CD4-positive, alpha-beta T cell (primary cell): Measurements from ENCODE around the gene PRX. TPM values are rescaled to one million over a fixed set of nuclear protein-coding genes. Genes with fewer than 3 reads are reported as not detected.

Experiments
- ATAC-seq: fragments of 200-7000 bp; cut with Tn5 transposase; one replicate; pipeline ENCODE4 v1.10.0; 2022; ENCODE audit warnings: mild to moderate bottlenecking; ENCODE audit not compliant: poor library complexity
- CTCF ChIA-PET: fragments of 350-600 bp; sonication (Branson Sonifier 250); formaldehyde crosslinking; loops from one replicate; lab custom pipeline; 2021; ENCODE audit warnings: antibody characterized with exemption, inconsistent platforms; lab: Charles Lee
- POLR2A ChIA-PET: fragments of 350-600 bp; sonication (Branson Sonifier 250); formaldehyde crosslinking; loops from one replicate; lab custom pipeline; 2021; ENCODE audit warnings: antibody characterized with exemption, inconsistent platforms; lab: Charles Lee
- DNase-seq, 14 experiments: peaks; one replicate each; pipeline ENCODE4 v3.0.0-alpha.2; 2013 to 2020; ENCODE audit warnings: mixed read lengths in 2 of 14
- H3K27ac ChIP-seq, 2 donors: one replicate each; pipeline versions ENCODE4 v1.5.1 to v1.7.0; 2013; ENCODE audit warnings: low read length in 2 of 2, low read depth in 1 of 2, mild to moderate bottlenecking in 1 of 2
- H3K27me3 ChIP-seq, 2 experiments: 1 replicate in 1 of 2; 2 replicates in 1 of 2; pipeline versions ENCODE4 v1.6.1 to v1.7.0; 2013; ENCODE audit warnings: low read length in 2 of 2, control low read depth in 1 of 2, mild to moderate bottlenecking in 1 of 2, moderate library complexity in 1 of 2; ENCODE audit not compliant: insufficient read depth in 2 of 2, control insufficient read depth in 1 of 2
- H3K36me3 ChIP-seq: one replicate; pipeline ENCODE4 v1.6.1; 2013; ENCODE audit warnings: low read length, control low read depth; ENCODE audit not compliant: insufficient read depth
- H3K4me1 ChIP-seq: one replicate; pipeline ENCODE4 v1.6.1; 2013; ENCODE audit warnings: low read length, control low read depth; ENCODE audit not compliant: insufficient read depth
- H3K4me3 ChIP-seq: one replicate; pipeline ENCODE4 v1.5.1; 2013; ENCODE audit warnings: mild to moderate bottlenecking, low read length, moderate library complexity
- H3K9me3 ChIP-seq, 2 experiments: 1 replicate in 1 of 2; 2 replicates in 1 of 2; pipeline versions ENCODE4 v1.6.1 to v1.7.0; 2013; ENCODE audit warnings: low read length in 2 of 2, mild to moderate bottlenecking in 2 of 2, control low read depth in 1 of 2, moderate library complexity in 1 of 2; ENCODE audit not compliant: control insufficient read depth in 1 of 2, insufficient read depth in 1 of 2
- H3K27ac Mint-ChIP-seq: one replicate; pipeline ENCODE4 v1.8.0; 2020; ENCODE audit warnings: mixed read lengths
- H3K27me3 Mint-ChIP-seq: one replicate; pipeline ENCODE4 v1.8.0; 2021; ENCODE audit warnings: mixed read lengths
- H3K36me3 Mint-ChIP-seq: one replicate; pipeline ENCODE4 v1.8.0; 2021; ENCODE audit warnings: low read depth, mixed read lengths
- H3K4me1 Mint-ChIP-seq: one replicate; pipeline ENCODE4 v1.8.0; 2021; ENCODE audit warnings: low read depth, mixed read lengths
- H3K4me3 Mint-ChIP-seq: one replicate; pipeline ENCODE4 v1.8.0; 2020; ENCODE audit warnings: mild to moderate bottlenecking, mixed read lengths
- H3K9me3 Mint-ChIP-seq: one replicate; pipeline ENCODE4 v1.8.0; 2020; ENCODE audit warnings: mixed read lengths
- intact Hi-C, 2 experiments: fragments of 100-400 bp; cut with DNase I in 1 of 2; cut with micrococcal nuclease in 1 of 2; formaldehyde crosslinking; loops; one replicate each; pipeline versions ENCODE4 v1.15.1 to v1.9.0; 2023 to 2025; cut with DNase I, micrococcal nuclease
- total RNA-seq, 174 experiments: library from RNA in 2 of 174; stranded (reverse) in 2 of 174; gene quantifications; one replicate each; pipeline ENCODE4 v1.2.3 and lab custom pipeline; 2021 to 2026
- TF ChIP-seq, protein P1 (sequence below): fragments of 200-600 bp; IDR thresholded peaks from one replicate; pipeline ENCODE4 v1.8.0; 2022; ENCODE audit warnings: antibody characterized with exemption, mild to moderate bottlenecking

PRX gene
- total RNA-seq, 2 experiments from 2014 or later = 1.5 TPM

- no peaks in the 10 kb centered on the region for H3K9me3 Mint-ChIP-seq
- H3K27ac Mint-ChIP-seq = no peak overlapping the region
- no peaks in the 10 kb centered on the region for H3K27me3 Mint-ChIP-seq
- H3K4me1 Mint-ChIP-seq = peaks cover 9% of the 10 kb centered on the region
- H3K4me3 Mint-ChIP-seq = no peak overlapping the region
- ATAC-seq = no peak
- CTCF ChIA-PET = no interaction called here
- Histone ChIP-seq H3K9me3 (no peaks in the 10 kb centered on the region), H3K4me3 (no peak overlapping the region), H3K27ac (no peak overlapping the region), H3K36me3 (peaks cover 22% of the 10 kb centered on the region), H3K4me1 (peaks cover 4% of the 10 kb centered on the region), H3K27me3 (no peaks in the 10 kb centered on the region)
- TF ChIP-seq, protein P1, sequence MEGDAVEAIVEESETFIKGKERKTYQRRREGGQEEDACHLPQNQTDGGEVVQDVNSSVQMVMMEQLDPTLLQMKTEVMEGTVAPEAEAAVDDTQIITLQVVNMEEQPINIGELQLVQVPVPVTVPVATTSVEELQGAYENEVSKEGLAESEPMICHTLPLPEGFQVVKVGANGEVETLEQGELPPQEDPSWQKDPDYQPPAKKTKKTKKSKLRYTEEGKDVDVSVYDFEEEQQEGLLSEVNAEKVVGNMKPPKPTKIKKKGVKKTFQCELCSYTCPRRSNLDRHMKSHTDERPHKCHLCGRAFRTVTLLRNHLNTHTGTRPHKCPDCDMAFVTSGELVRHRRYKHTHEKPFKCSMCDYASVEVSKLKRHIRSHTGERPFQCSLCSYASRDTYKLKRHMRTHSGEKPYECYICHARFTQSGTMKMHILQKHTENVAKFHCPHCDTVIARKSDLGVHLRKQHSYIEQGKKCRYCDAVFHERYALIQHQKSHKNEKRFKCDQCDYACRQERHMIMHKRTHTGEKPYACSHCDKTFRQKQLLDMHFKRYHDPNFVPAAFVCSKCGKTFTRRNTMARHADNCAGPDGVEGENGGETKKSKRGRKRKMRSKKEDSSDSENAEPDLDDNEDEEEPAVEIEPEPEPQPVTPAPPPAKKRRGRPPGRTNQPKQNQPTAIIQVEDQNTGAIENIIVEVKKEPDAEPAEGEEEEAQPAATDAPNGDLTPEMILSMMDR = no peak
- peaks cover 39% of the 10 kb centered on the region for H3K36me3 Mint-ChIP-seq
- POLR2A ChIA-PET = no interaction called here
- intact Hi-C loops = loop anchor here in 1 of 2 experiments (5.0 kb wide), 1 partner anchor 59 kb away; no protein-coding TSS in a partner anchor
- DNase-seq = no peak
Measured at GRCh38 chr19:40376286-40376862, 36.8 kb downstream of the PRX start.

GRCh38 chr19:40374084-40374483 lies 39.1 kb downstream of the PRX start:
- H3K36me3 Mint-ChIP-seq = peaks cover 47% of the 10 kb centered on the region

GRCh38 chr19:40371802-40372122 lies 41.4 kb downstream of the PRX start:
- Mint-ChIP-seq H3K4me1 (peaks cover 9% of the 10 kb centered on the region), H3K36me3 (peaks cover 63% of the 10 kb centered on the region), H3K27ac (no peak overlapping the region), H3K27me3 (no peaks in the 10 kb centered on the region), H3K9me3 (no peaks in the 10 kb centered on the region), H3K4me3 (no peak overlapping the region)
- no peaks in the 10 kb centered on the region for H3K9me3 ChIP-seq
- H3K4me1 ChIP-seq = peaks cover 4% of the 10 kb centered on the region
- no peak for DNase-seq
- H3K27ac ChIP-seq = no peak overlapping the region
- no peak overlapping the region for H3K4me3 ChIP-seq
- CTCF ChIA-PET = no interaction called here
- TF ChIP-seq, protein P1 = no peak
- POLR2A ChIA-PET = interaction anchor here (1.5 kb wide), 1 partner anchor 23 kb away, joined by 5 read pairs; the partner anchor contains the start of genes C19orf47 and PLD3
- no peaks in the 10 kb centered on the region for H3K27me3 ChIP-seq
- no peak for ATAC-seq
- intact Hi-C loops = no loop called here
- peaks cover 42% of the 10 kb centered on the region for H3K36me3 ChIP-seq

More at GRCh38 chr19:40374084-40374483, 39.1 kb downstream of the PRX start:
- Mint-ChIP-seq H3K27ac (no peak overlapping the region), H3K9me3 (no peaks in the 10 kb centered on the region), H3K4me3 (no peak overlapping the region), H3K4me1 (peaks cover 9% of the 10 kb centered on the region), H3K27me3 (no peaks in the 10 kb centered on the region)
- CTCF ChIA-PET = no interaction called here
- no peak overlapping the region for H3K27ac ChIP-seq
- POLR2A ChIA-PET = no interaction called here
- no peaks in the 10 kb centered on the region for H3K27me3 ChIP-seq
- peaks cover 36% of the 10 kb centered on the region for H3K36me3 ChIP-seq
- H3K9me3 ChIP-seq = no peaks in the 10 kb centered on the region
- peaks cover 4% of the 10 kb centered on the region for H3K4me1 ChIP-seq
- intact Hi-C loops = no loop called here
- H3K4me3 ChIP-seq = no peak overlapping the region
- no peak for DNase-seq
- ATAC-seq = no peak
- TF ChIP-seq, protein P1 = no peak
